Activated T-helper 1 cell treated with Interleukin-2 at 50 U/mL for 16 hours (primary cell): Measurements from ENCODE around the gene KBTBD4.
"Not testable (repeated sequence)": the region's sequence is repeated elsewhere in the genome, so short reads cannot be mapped to it uniquely, and the experiment has no call there.

ENCODE experiments used
- DNase-seq: peaks from one replicate; pipeline ENCODE4 v3.0.0-alpha.2; 2020; ENCODE audit warnings: low read depth

The KBTBD4 gene

GRCh38 chr11:47526032-47526431 is 52.7 kb downstream of the KBTBD4 start:
- not testable (repeated sequence) for DNase-seq

- DNase-seq = no peak
These were observed 54.4 kb downstream of the KBTBD4 start for GRCh38 chr11:47524291-47524874.

- DNase-seq = no peak
These were observed 55.1 kb downstream of the KBTBD4 start for GRCh38 chr11:47523490-47524225.
